Lower lobe of right lung (tissue), 2 donors: ENCODE results near the gene CLDN11. TPM values are rescaled to one million over a fixed set of nuclear protein-coding genes. Genes with fewer than 3 reads are reported as not detected.

Source experiments
- ATAC-seq, 2 donors: fragments of 200-7000 bp; cut with Tn5 transposase; one replicate each; pipeline ENCODE4 v1.9.1; 2020 to 2022; ENCODE audit warnings: mild to moderate bottlenecking in 2 of 2, moderate library complexity in 2 of 2
- DNase-seq: peaks from one replicate; pipeline ENCODE4 v3.0.0-alpha.2; 2020
- H3K27ac ChIP-seq: fragments of 200-600 bp; one replicate; pipeline ENCODE4 v1.8.0; 2022
- H3K27me3 ChIP-seq: fragments of 200-600 bp; one replicate; pipeline ENCODE4 v1.8.0; 2022; ENCODE audit warnings: low read depth
- H3K36me3 ChIP-seq: fragments of 200-600 bp; one replicate; pipeline ENCODE4 v1.8.0; 2022; ENCODE audit warnings: mild to moderate bottlenecking
- H3K4me1 ChIP-seq: fragments of 200-600 bp; one replicate; pipeline ENCODE4 v1.8.0; 2022
- H3K4me3 ChIP-seq: fragments of 200-600 bp; one replicate; pipeline ENCODE4 v1.8.0; 2022; ENCODE audit warnings: mild to moderate bottlenecking
- H3K9me3 ChIP-seq: fragments of 200-600 bp; one replicate; pipeline ENCODE4 v1.8.0; 2022
- intact Hi-C: fragments of 100-400 bp; cut with DNase I; formaldehyde crosslinking; loops from one replicate; pipeline ENCODE4 v1.11.0; 2022
- total RNA-seq: library from RNA; stranded (reverse); fragmentation: NEBNext Ultra II Directional; extraction: Animal tissue kit (Norgen Biotek cat#: 25700); gene quantifications from one replicate; pipeline ENCODE4 v1.2.1, GENCODE V29; 2021
- TF ChIP-seq, protein P1 (sequence below): fragments of 200-600 bp; IDR thresholded peaks from one replicate; pipeline ENCODE4 v1.8.0; 2022; ENCODE audit warnings: antibody characterized with exemption, mild to moderate bottlenecking
- donor health status: DM: no; HTN: yes; CAD: no; lungs with severe emphysema.

Gene CLDN11
- total RNA-seq, 1 donor from 2014 or later: 22.4 TPM

DNA sequence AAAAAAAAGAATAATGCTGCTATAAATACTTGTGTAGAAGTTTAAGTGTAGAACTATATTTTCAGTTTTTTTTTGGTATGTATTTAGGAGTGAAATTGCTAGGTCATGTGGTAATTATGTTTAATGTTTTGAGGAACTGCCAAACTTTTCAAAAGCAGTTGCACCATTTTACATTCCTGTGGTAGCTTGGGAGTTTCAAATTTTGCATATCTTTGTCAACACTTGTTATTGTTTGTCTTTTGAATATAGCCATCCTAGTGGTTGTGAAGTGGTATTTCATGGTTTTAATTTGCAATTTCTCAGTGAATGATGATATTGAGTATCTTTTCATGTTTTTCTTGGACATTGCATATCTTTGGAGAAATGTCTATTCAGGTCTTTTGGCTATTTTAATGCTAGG, 30.7 kb upstream of the CLDN11 start:
- Histone ChIP-seq H3K4me1 (no peaks in the 10 kb centered on the region), H3K27me3 (no peaks in the 10 kb centered on the region), H3K27ac (no peak overlapping the region), H3K4me3 (no peak overlapping the region), H3K36me3 (peaks cover 96% of the 10 kb centered on the region), H3K9me3 (no peaks in the 10 kb centered on the region)
- TF ChIP-seq, protein P1, sequence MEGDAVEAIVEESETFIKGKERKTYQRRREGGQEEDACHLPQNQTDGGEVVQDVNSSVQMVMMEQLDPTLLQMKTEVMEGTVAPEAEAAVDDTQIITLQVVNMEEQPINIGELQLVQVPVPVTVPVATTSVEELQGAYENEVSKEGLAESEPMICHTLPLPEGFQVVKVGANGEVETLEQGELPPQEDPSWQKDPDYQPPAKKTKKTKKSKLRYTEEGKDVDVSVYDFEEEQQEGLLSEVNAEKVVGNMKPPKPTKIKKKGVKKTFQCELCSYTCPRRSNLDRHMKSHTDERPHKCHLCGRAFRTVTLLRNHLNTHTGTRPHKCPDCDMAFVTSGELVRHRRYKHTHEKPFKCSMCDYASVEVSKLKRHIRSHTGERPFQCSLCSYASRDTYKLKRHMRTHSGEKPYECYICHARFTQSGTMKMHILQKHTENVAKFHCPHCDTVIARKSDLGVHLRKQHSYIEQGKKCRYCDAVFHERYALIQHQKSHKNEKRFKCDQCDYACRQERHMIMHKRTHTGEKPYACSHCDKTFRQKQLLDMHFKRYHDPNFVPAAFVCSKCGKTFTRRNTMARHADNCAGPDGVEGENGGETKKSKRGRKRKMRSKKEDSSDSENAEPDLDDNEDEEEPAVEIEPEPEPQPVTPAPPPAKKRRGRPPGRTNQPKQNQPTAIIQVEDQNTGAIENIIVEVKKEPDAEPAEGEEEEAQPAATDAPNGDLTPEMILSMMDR: no peak
- no peak for DNase-seq
- intact Hi-C loops: no loop called here
- no peak for ATAC-seq

DNA sequence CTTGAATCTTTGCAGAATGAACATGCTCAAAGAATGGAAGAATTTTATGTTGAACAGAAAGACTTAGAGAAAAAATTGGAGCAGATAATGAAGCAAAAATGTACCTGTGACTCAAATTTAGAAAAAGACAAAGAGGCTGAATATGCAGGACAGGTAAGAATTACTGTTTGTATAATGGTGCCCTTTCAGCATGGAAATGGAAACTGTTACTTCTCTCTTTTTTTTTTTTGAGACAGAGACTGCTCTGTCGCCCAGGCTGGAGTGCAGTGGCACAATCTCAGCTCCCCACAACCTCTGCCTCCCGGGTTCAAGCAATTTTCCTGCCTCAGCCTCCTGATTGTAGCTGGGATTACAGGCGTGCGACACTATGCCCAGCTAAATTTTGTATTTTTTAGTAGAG, 27.6 kb upstream of the CLDN11 start:
- Histone ChIP-seq H3K9me3 (no peaks in the 10 kb centered on the region), H3K4me3 (no peak overlapping the region), H3K36me3 (peaks cover 65% of the 10 kb centered on the region), H3K27me3 (no peaks in the 10 kb centered on the region), H3K27ac (no peak overlapping the region), H3K4me1 (no peaks in the 10 kb centered on the region)
- intact Hi-C loops: loop anchor here (10.0 kb wide), 1 partner anchor 76 kb away; no protein-coding TSS in a partner anchor
- TF ChIP-seq, protein P1: no peak
- ATAC-seq: no peak
- DNase-seq: no peak

DNA sequence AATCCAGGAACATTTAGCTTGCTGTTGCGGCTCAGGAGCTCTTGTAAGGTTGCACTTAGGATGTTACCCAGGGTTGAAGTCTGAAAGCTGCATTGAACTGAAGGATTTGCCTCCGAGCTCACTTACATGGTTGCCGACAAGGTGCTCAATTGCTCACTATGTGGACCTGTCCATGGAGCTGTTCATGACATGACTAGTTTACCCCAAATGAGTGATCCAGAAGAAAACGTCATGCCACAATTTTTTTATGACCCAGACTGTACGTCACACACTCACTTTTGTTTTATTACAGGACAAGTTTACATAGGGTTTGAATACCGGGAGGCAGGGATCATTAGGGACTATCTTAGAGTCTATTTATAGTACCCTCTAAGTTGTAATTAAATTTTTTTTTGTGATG, 21.0 kb upstream of the CLDN11 start:
- peaks cover 15% of the 10 kb centered on the region for H3K36me3 ChIP-seq
- intact Hi-C loops: loop anchor here (10.0 kb wide), 1 partner anchor 83 kb away; no protein-coding TSS in a partner anchor
- H3K27me3 ChIP-seq: no peaks in the 10 kb centered on the region
- H3K4me1 ChIP-seq: no peaks in the 10 kb centered on the region
- TF ChIP-seq, protein P1: no peak
- DNase-seq (no peak), ATAC-seq (peak in 1 of 2 donors; percentile 16)
- H3K27ac ChIP-seq: no peak overlapping the region
- no peaks in the 10 kb centered on the region for H3K9me3 ChIP-seq
- no peak overlapping the region for H3K4me3 ChIP-seq

DNA sequence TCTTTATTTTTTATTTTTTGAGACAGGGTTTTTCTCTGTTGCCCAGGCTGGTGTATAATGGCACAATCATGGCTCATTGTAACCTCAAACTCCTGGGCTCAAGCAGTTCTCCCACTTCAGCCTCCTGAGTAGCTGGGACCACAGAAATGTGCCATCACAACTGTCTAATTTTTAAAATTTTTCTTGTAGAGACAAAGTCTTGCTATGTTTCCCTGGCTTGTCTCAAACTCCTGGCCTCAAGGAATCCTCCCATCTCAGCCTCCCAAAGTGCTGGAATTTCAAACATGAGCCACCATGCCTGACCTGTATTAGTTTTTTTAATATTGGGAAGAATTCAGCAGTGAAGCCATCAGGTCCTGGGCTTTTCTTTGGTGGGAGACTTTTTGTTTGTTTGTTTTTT, 13.6 kb upstream of the CLDN11 start:
- Histone ChIP-seq H3K27me3 (no peaks in the 10 kb centered on the region), H3K4me1 (no peaks in the 10 kb centered on the region), H3K27ac (no peak overlapping the region), H3K36me3 (no peaks in the 10 kb centered on the region), H3K4me3 (no peak overlapping the region), H3K9me3 (no peaks in the 10 kb centered on the region)
- TF ChIP-seq, protein P1: no peak
- DNase-seq (no peak), ATAC-seq (no peak)
- intact Hi-C loops: no loop called here

DNA sequence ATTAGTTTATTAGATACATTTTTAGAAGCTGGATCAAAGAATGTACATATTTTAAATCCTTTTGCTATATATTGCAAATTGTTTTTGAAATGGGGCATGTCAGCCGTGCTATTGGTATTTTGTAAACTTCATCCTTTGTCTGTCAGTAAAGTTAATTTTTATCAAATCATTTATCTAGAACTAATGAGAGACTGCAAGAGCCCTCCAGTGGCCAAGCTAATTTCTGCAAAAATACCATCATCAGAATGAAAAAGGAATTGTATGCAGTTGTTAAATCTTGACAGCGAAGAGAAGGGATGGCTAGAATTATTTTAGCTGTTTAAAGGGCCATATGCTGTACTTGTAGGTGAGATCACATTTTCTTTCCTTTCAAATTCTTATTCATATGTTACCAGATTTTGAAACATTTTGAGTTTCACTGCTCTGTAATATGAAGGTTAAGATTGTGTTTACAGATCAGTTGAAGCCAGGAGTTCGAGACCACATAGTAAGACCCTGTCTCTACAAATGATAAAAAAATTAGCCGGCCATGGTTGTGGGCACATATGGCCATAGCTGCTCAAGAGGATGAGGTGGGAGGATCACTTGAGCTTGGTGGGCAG, 8.1 kb upstream of the CLDN11 start:
- ATAC-seq (no peak), DNase-seq (no peak)
- Histone ChIP-seq H3K36me3 (no peaks in the 10 kb centered on the region), H3K27me3 (no peaks in the 10 kb centered on the region), H3K4me3 (no peak overlapping the region), H3K9me3 (no peaks in the 10 kb centered on the region), H3K4me1 (no peaks in the 10 kb centered on the region), H3K27ac (no peak overlapping the region)
- TF ChIP-seq, protein P1: peak; percentile 51
- intact Hi-C loops: no loop called here
